NOMO-1 (cell line): Measurements from ENCODE around the gene ZNF749.
A peak's percentile ranks its signal among the peaks of the same experiment; 100 is the strongest.

Source experiments
- DNase-seq, 2 experiments: peaks; one replicate each; lab custom pipeline; 2025; ENCODE audit not compliant: unreplicated experiment in 2 of 2; lab: John Stamatoyannopoulos, UW

The ZNF749 gene

GRCh38 chr19:57435062-57435978 lies at the start of gene ZNF749:
Gene ZNF749 (plus strand): TSS chr19:57435325. CDS start chr19:57435579, 254 bp downstream.
- peak; percentile 95 to 97 for DNase-seq

- DNase-seq, result no peak
These were observed 45.9 kb upstream of the ZNF749 start for GRCh38 chr19:57389194-57389729.

GRCh38 chr19:57389730-57390598 lies 45.2 kb upstream of the ZNF749 start, which contains the start of gene ZNF548:
Gene ZNF548 (plus strand): TSS chr19:57389854. CDS start chr19:57390100, 246 bp downstream.
- peak; percentile 96 for DNase-seq

GRCh38 chr19:57395710-57396109 lies 39.4 kb upstream of the ZNF749 start:
- no peak for DNase-seq

- DNase-seq, result no peak
These were observed 36.3 kb upstream of the ZNF749 start for GRCh38 chr19:57398868-57399267.

GRCh38 chr19:57403737-57404563 lies 31.2 kb upstream of the ZNF749 start:
- DNase-seq, result no peak

GRCh38 chr19:57406516-57407123 lies 28.5 kb upstream of the ZNF749 start:
- DNase-seq, result peak; percentile 25 to 54

GRCh38 chr19:57410877-57411671 lies 24.1 kb upstream of the ZNF749 start, which contains the start of gene ZNF17:
Gene ZNF17 (plus strand): TSS chr19:57411161. CDS start chr19:57413616, 2,455 bp downstream.
- peak; percentile 91 to 92 for DNase-seq

GRCh38 chr19:57419439-57419838 lies 15.7 kb upstream of the ZNF749 start:
- no peak for DNase-seq

- DNase-seq, result no peak
These were observed 14.1 kb upstream of the ZNF749 start for GRCh38 chr19:57421037-57421436.

GRCh38 chr19:57434386-57435061 lies 601 bp upstream of the ZNF749 start:
- DNase-seq, result no peak

- DNase-seq, result no peak
These were observed 1.3 kb downstream of the ZNF749 start for GRCh38 chr19:57436417-57436816.

GRCh38 chr19:57437931-57438330 lies 2.8 kb downstream of the ZNF749 start:
- no peak for DNase-seq

- no peak for DNase-seq
These were observed 3.8 kb downstream of the ZNF749 start for GRCh38 chr19:57438925-57439324.

GRCh38 chr19:57441979-57442752 lies 7.0 kb downstream of the ZNF749 start:
- no peak for DNase-seq

- DNase-seq, result no peak
These were observed 8.1 kb downstream of the ZNF749 start for GRCh38 chr19:57443121-57443696.

- DNase-seq, result no peak
These were observed 17.2 kb downstream of the ZNF749 start for GRCh38 chr19:57452307-57452706.
